Suprapubic skin (tissue), 4 donors: ENCODE results near the gene INPP5A. TPM values are rescaled to one million over a fixed set of nuclear protein-coding genes. Genes with fewer than 3 reads are reported as not detected.
A peak's percentile ranks its signal among the peaks of the same experiment; 100 is the strongest.

Source experiments
- DNase-seq, 2 donors: peaks; one replicate each; pipeline ENCODE4 v3.0.0-alpha.2; 2019; ENCODE audit warnings: low spot score in 2 of 2
- H3K27ac ChIP-seq: fragments of 200-600 bp; sonication (generic); one replicate; pipeline ENCODE4 v1.5.1; 2019
- H3K27me3 ChIP-seq: fragments of 200-600 bp; sonication (generic); one replicate; pipeline ENCODE4 v1.5.1; 2019
- H3K36me3 ChIP-seq: fragments of 200-600 bp; sonication (generic); one replicate; pipeline ENCODE4 v1.5.1; 2019
- H3K4me1 ChIP-seq: fragments of 200-600 bp; sonication (generic); one replicate; pipeline ENCODE4 v1.5.1; 2019
- H3K4me3 ChIP-seq: fragments of 200-600 bp; sonication (generic); one replicate; pipeline ENCODE4 v1.5.1; 2019; ENCODE audit warnings: mild to moderate bottlenecking
- H3K9me3 ChIP-seq: fragments of 200-600 bp; sonication (generic); one replicate; pipeline ENCODE4 v1.5.1; 2019
- CTCF ChIP-seq, 2 donors: fragments of 200-600 bp in 1 of 2; fragments of 450-650 bp in 1 of 2; sonication (generic) in 1 of 2; IDR thresholded peaks; one replicate each; pipeline ENCODE4 v1.5.1; 2016 to 2019; ENCODE audit warnings: antibody characterized with exemption in 2 of 2, mild to moderate bottlenecking in 1 of 2, moderate library complexity in 1 of 2
- EP300 ChIP-seq: sonication (generic); formaldehyde crosslinking; IDR thresholded peaks from one replicate; pipeline ENCODE4 v1.6.1; 2017; ENCODE audit warnings: antibody characterized with exemption
- POLR2A ChIP-seq, 2 donors: fragments of 450-650 bp; IDR thresholded peaks; one replicate each; pipeline ENCODE4 v1.6.1; 2017; ENCODE audit warnings: antibody characterized with exemption in 2 of 2, mild to moderate bottlenecking in 2 of 2, moderate library complexity in 2 of 2
- POLR2AphosphoS5 ChIP-seq, 3 donors: sonication (generic); formaldehyde crosslinking; IDR thresholded peaks; one replicate each; pipeline ENCODE4 v1.6.1; 2017; ENCODE audit warnings: antibody characterized with exemption in 3 of 3
- WGBS: methylation state at CpG from one replicate; pipeline ENCODE4 v1.1.5; 2018; 5-methylcytosine and 5-hydroxymethylcytosine counted together
- total RNA-seq, 4 donors: library from RNA; depleted of rRNA; stranded (reverse); fragments of >200 nt; gene quantifications; one replicate each; pipeline ENCODE4 v1.1.0, GENCODE V29; 2016

Gene INPP5A
- total RNA-seq, 4 donors from 2014 or later, result 28.1 to 39.1 (median 32.3) TPM

- H3K27ac ChIP-seq, result no peak overlapping the region
- H3K4me3 ChIP-seq, result peak overlapping the region; percentile 13
- no peaks in the 10 kb centered on the region for H3K27me3 ChIP-seq
- no peaks in the 10 kb centered on the region for H3K9me3 ChIP-seq
- no peaks in the 10 kb centered on the region for H3K36me3 ChIP-seq
- H3K4me1 ChIP-seq, result peaks cover 49% of the 10 kb centered on the region
- TF ChIP-seq EP300, result no peak
- TF ChIP-seq POLR2A (IDR thresholded peaks at IDR 0.05), result no peak
- no peak for TF ChIP-seq POLR2AphosphoS5 (IDR thresholded peaks at IDR 0.05)
- TF ChIP-seq CTCF (IDR thresholded peaks at IDR 0.05), result no peak
- peak in 1 of 2 donors; percentile 60 for DNase-seq
- WGBS, result 67% methylated on average over 20 of the region's 35 CpGs
Measured at GRCh38 chr10:132544744-132545658, 7.4 kb downstream of the INPP5A start.

GRCh38 chr10:132545659-132546367 lies 8.2 kb downstream of the INPP5A start:
- Histone ChIP-seq H3K36me3 (no peaks in the 10 kb centered on the region), H3K27me3 (no peaks in the 10 kb centered on the region), H3K4me3 (no peak overlapping the region), H3K4me1 (peaks cover 42% of the 10 kb centered on the region), H3K9me3 (no peaks in the 10 kb centered on the region), H3K27ac (no peak overlapping the region)
- peak in 1 of 2 donors; percentile 50 for DNase-seq
- TF ChIP-seq POLR2A (IDR thresholded peaks at IDR 0.05) (no peak), CTCF (IDR thresholded peaks at IDR 0.05) (no peak), EP300 (no peak), POLR2AphosphoS5 (IDR thresholded peaks at IDR 0.05) (no peak)
- 90% methylated on average over 8 of the region's 34 CpGs for WGBS

- peak in 1 of 2 donors; percentile 59 for DNase-seq
- TF ChIP-seq POLR2A (IDR thresholded peaks at IDR 0.05) (no peak), POLR2AphosphoS5 (IDR thresholded peaks at IDR 0.05) (no peak), CTCF (IDR thresholded peaks at IDR 0.05) (no peak), EP300 (no peak)
- Histone ChIP-seq H3K27ac (no peak overlapping the region), H3K9me3 (no peaks in the 10 kb centered on the region), H3K4me1 (peaks cover 37% of the 10 kb centered on the region), H3K4me3 (no peak overlapping the region), H3K36me3 (no peaks in the 10 kb centered on the region), H3K27me3 (no peaks in the 10 kb centered on the region)
- WGBS, result 81% methylated on average over 8 of the region's 26 CpGs
Measured at GRCh38 chr10:132546567-132547420, 9.2 kb downstream of the INPP5A start.

- H3K4me3 ChIP-seq, result no peak overlapping the region
- TF ChIP-seq POLR2AphosphoS5 (IDR thresholded peaks at IDR 0.05) (no peak), EP300 (no peak), POLR2A (IDR thresholded peaks at IDR 0.05) (no peak), CTCF (IDR thresholded peaks at IDR 0.05) (no peak)
- H3K27me3 ChIP-seq, result no peaks in the 10 kb centered on the region
- no peak overlapping the region for H3K27ac ChIP-seq
- no peaks in the 10 kb centered on the region for H3K36me3 ChIP-seq
- DNase-seq, result peak in 1 of 2 donors; percentile 52
- H3K9me3 ChIP-seq, result no peaks in the 10 kb centered on the region
- 92% methylated on average over 17 of the region's 22 CpGs for WGBS
- peaks cover 30% of the 10 kb centered on the region for H3K4me1 ChIP-seq
Measured at GRCh38 chr10:132547421-132547861, 9.9 kb downstream of the INPP5A start.
